ENCODE measurements around the gene PRRT1. TPM values are rescaled to one million over a fixed set of nuclear protein-coding genes. Genes with fewer than 3 reads are reported as not detected.

Gene PRRT1
- total RNA-seq, 4 donors from 2014 or later = 3.1 to 4.1 (median 3.8) TPM; not detected in 1

DNA sequence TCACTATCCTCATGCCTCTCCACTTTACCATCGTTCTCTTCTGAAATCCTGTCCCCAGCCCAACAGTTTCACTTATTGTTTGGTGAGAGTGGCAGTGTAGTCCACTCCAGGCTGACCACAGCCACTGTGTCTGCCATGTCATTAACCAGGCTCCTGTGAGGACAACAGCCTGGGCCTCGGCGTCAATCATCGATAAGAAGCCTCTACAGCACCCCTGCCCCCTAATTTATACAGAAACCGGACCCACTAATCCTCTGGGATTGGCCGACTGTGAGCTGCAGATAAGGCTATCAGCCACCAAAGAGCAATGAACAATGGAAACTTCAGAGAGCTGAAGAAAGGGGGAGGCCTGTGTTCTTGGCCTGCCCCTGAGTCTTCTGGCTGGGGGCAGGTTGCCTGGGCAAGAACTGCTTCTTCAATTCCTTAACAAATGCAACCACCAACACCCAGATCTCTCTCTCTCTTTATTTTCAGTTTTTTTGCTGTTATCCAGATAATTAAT lies 16.1 kb upstream of the PRRT1 start:
- no peak for TF ChIP-seq POLR2A (IDR thresholded peaks at IDR 0.05)
- TF ChIP-seq, protein P1, sequence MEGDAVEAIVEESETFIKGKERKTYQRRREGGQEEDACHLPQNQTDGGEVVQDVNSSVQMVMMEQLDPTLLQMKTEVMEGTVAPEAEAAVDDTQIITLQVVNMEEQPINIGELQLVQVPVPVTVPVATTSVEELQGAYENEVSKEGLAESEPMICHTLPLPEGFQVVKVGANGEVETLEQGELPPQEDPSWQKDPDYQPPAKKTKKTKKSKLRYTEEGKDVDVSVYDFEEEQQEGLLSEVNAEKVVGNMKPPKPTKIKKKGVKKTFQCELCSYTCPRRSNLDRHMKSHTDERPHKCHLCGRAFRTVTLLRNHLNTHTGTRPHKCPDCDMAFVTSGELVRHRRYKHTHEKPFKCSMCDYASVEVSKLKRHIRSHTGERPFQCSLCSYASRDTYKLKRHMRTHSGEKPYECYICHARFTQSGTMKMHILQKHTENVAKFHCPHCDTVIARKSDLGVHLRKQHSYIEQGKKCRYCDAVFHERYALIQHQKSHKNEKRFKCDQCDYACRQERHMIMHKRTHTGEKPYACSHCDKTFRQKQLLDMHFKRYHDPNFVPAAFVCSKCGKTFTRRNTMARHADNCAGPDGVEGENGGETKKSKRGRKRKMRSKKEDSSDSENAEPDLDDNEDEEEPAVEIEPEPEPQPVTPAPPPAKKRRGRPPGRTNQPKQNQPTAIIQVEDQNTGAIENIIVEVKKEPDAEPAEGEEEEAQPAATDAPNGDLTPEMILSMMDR (IDR thresholded peaks at IDR 0.05) = no peak
- no peak overlapping the region for H3K27ac ChIP-seq
- no peaks in the 10 kb centered on the region for H3K27me3 ChIP-seq
- peaks cover 0 to 44% (median 0%) of the 10 kb centered on the region in 3 donors for H3K36me3 ChIP-seq
- no peak overlapping the region for H3K4me3 ChIP-seq
- no peaks in the 10 kb centered on the region for H3K9me3 ChIP-seq
- peaks cover 0 to 1% (median 0%) of the 10 kb centered on the region in 4 donors for H3K4me1 ChIP-seq
- DNase-seq = peak in 1 of 3 donors; percentile 5

DNA sequence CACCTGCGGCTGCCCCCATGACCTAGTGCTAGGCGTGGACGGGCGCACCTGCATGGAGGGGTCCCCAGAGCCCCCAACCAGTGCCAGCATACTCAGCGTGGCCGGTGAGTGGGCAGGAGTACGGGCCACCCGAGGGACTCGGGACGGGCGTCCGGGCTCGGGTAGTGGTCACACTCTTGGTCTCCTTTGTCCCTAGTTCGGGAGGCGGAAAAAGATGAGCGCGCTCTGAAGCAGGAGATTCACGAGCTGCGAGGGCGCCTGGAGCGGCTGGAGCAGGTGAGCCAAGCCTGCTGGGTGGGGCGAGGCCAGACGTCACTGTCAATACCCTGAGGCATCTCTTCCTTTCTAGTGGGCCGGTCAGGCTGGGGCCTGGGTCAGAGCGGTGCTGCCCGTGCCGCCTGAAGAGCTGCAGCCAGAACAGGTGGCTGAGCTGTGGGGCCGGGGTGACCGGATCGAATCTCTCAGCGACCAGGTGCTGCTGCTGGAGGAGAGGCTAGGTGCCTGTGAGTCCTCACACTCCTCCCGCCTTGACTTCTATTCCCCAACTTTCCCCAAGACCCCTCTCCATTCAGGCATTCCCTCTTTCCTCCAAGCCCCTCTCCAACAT lies 15.5 kb upstream of the PRRT1 start:
- Histone ChIP-seq H3K4me1 (no peaks in the 10 kb centered on the region), H3K27me3 (no peaks in the 10 kb centered on the region), H3K27ac (no peak overlapping the region), H3K4me3 (no peak overlapping the region), H3K36me3 (peaks cover 0 to 49% (median 0%) of the 10 kb centered on the region in 3 donors), H3K9me3 (no peaks in the 10 kb centered on the region)
- DNase-seq = peak in 1 of 3 donors; percentile 41
- no peak for TF ChIP-seq POLR2A (IDR thresholded peaks at IDR 0.05)
- TF ChIP-seq, protein P1 (IDR thresholded peaks at IDR 0.05) = no peak

DNA sequence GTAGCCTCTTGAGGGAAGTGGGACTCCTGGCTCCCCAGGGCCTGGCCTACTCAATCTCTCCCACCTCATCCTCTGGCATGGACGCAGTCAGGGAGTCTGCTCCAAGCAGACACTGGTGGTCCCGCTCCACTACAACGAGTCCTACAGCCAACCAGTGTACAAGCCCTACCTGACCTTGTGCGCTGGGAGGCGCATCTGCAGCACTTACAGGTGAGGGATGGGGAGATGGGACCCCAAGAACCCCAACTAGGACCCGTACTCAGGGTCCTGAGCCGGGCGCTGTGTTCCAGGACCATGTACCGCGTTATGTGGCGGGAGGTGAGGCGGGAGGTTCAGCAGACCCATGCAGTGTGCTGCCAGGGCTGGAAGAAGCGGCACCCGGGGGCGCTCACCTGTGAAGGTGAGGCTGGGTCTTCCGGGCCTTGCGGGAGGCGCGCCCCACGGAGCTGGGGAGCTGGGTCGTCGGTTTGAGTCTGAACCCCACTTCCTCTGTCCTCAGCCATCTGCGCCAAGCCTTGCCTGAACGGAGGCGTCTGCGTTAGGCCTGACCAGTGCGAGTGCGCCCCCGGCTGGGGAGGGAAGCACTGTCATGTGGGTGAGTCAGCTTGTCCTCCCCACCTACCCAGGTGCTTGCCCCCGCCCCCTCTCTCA lies 14.8 kb upstream of the PRRT1 start:
- DNase-seq = peak in 1 of 3 donors; percentile 50
- Histone ChIP-seq H3K27me3 (no peaks in the 10 kb centered on the region), H3K4me3 (no peak overlapping the region), H3K36me3 (peaks cover 0 to 51% (median 0%) of the 10 kb centered on the region in 3 donors), H3K9me3 (no peaks in the 10 kb centered on the region), H3K27ac (no peak overlapping the region), H3K4me1 (no peaks in the 10 kb centered on the region)
- no peak for TF ChIP-seq POLR2A (IDR thresholded peaks at IDR 0.05)
- TF ChIP-seq, protein P1 (IDR thresholded peaks at IDR 0.05) = no peak

DNA sequence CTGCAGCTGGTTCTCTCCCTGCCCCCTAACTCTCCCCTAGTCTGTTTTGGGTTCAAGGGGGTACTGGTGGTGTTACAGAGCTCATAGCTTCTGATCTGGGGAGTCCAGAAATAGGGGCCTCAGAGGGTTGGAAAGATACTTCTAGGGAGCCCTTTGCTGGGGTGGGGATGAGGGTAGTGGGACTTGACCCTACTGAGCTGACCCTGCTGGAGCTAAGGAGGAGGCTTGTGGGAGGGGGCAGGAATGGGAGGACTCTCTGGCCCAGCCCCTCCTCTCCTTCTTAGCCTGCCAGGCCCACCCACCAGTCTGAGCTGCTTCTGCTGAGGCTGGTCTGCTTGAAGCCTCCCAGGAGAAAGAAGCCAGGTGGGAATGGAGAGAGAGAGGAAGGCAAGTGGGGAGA lies 12.6 kb upstream of the PRRT1 start, which contains the start of gene EGFL8:
Gene EGFL8, plus strand, starts transcription at position 301 of the 400 bp plus-strand sequence. CDS start 1,571 bp downstream, outside the sequence.
- TF ChIP-seq POLR2A (IDR thresholded peaks at IDR 0.05) = no peak
- TF ChIP-seq, protein P1 (IDR thresholded peaks at IDR 0.05) = no peak
- Histone ChIP-seq H3K9me3 (no peaks in the 10 kb centered on the region), H3K27me3 (no peaks in the 10 kb centered on the region), H3K36me3 (peaks cover 0 to 45% (median 0%) of the 10 kb centered on the region in 3 donors), H3K27ac (peak within 1 kb of the TSS in 1 of 4 donors; percentile 13), H3K4me3 (no peak within 1 kb of the TSS), H3K4me1 (no peaks in the 10 kb centered on the region)
- no peak for DNase-seq

DNA sequence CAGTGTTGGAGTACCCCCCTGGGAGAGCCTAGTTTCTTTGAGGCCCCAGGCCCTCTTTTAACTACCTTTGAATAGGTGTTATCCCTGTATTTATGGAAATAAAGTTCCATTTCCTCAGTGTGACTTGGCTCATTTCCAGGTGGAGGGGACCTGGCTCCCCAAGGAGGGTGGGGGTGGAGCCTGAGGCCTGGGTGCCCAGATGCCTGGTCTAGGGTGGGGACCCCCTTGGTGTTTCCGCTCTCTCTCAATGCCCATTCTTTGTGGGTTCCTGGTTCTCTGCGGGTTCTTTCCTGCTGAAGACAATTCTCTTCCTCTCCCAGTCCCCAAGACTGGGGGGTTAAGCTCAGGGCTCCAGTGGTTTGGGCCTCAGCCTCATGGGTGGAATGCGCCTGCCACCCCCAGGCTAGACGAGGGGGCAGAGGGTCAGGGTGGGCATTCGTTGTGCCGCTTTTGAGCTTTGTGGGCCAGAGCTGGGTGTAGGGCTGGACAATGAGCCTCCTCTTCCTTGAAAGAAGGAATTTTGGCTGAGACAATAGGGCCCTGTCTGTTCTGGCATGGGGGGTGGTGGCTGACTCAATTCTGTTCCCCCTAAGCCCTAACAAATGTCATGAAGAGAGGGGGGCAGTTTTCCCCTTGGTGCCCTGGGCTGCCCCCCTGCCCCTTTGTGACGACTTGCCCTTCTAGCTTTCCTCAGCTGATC lies 12.0 kb upstream of the PRRT1 start:
- peak overlapping the region in 1 of 4 donors; percentile 13 for H3K27ac ChIP-seq
- H3K9me3 ChIP-seq = no peaks in the 10 kb centered on the region
- no peak for DNase-seq
- no peaks in the 10 kb centered on the region for H3K4me1 ChIP-seq
- peaks cover 0 to 42% (median 0%) of the 10 kb centered on the region in 3 donors for H3K36me3 ChIP-seq
- no peak overlapping the region for H3K4me3 ChIP-seq
- no peaks in the 10 kb centered on the region for H3K27me3 ChIP-seq
- no peak for TF ChIP-seq POLR2A (IDR thresholded peaks at IDR 0.05)
- TF ChIP-seq, protein P1 (IDR thresholded peaks at IDR 0.05) = no peak
